ENCODE measurements around the gene FURIN.

DNA sequence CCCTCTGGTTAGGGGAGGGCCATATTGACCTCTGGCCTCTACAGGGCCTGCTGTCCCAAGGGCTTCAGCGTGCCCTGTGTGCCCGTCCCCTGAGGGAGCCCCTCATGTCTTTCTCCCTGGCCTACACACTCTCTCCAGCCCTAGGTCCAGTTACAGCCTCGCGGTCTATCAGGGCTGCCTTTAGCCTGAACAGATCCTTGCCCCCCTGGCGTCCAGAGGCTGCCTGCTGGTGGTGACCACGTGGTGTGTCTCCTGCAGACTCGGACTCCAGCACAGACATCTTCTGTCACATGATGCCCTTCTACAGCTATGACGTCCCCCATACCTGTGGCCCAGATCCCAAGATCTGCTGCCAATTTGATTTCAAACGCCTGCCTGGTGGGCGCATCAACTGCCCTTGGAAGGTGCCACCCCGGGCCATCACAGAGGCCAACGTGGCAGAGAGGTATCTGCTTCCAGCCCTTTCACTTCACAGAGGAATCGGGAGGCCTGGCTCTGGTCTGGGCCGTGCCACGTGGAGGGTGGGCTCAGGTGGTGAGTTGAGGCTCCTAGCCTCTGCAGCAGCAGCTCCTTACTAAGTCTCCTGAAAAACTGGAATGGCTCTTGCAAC is 38.8 kb downstream of the FURIN start:
- no peak for TF ChIP-seq NRF1 (IDR thresholded peaks at IDR 0.05; ENCODE audit: low read depth, low read length)
- no peak for TF ChIP-seq YY1 (IDR thresholded peaks at IDR 0.05; ENCODE audit: low read depth)
